ENCODE results near the gene MGAT5. TPM values are rescaled to one million over a fixed set of nuclear protein-coding genes. Genes with fewer than 3 reads are reported as not detected.

Gene MGAT5
- total and polyA plus RNA-seq, 2 donors, result 8.8 to 36.8 TPM

GRCh38 chr2:134451347-134451630 is 197.4 kb downstream of the MGAT5 start:
- Histone ChIP-seq H3K36me3 (ENCODE audit: control insufficient read depth in 2 of 2, insufficient read depth in 2 of 2, low read length in 1 of 2) (peaks cover 22 to 44% of the 10 kb centered on the region in 2 donors), H3K9me3 (ENCODE audit: control insufficient read depth in 2 of 2, insufficient read depth in 1 of 2, low read length in 1 of 2) (no peaks in the 10 kb centered on the region), H3K27me3 (ENCODE audit: control insufficient read depth in 2 of 2, insufficient read depth in 1 of 2, low read length in 1 of 2) (no peaks in the 10 kb centered on the region), H3K4me3 (ENCODE audit: low read length in 2 of 2) (no peak overlapping the region), H3K4me1 (ENCODE audit: control insufficient read depth in 2 of 2, insufficient read depth in 2 of 2, low read length in 2 of 2) (peaks cover 0 to 5% of the 10 kb centered on the region in 2 donors), H3K27ac (ENCODE audit: low read depth in 1 of 2, low read length in 1 of 2) (no peak overlapping the region)
- WGBS, result 95% methylated on average over 2 of the region's 2 CpGs
- DNase-seq (ENCODE audit: low read depth in 6 of 9, low spot score in 9 of 9), result no peak

- Histone ChIP-seq H3K4me1 (ENCODE audit: control insufficient read depth in 2 of 2, insufficient read depth in 2 of 2, low read length in 2 of 2) (peaks cover 0 to 5% of the 10 kb centered on the region in 2 donors), H3K9me3 (ENCODE audit: control insufficient read depth in 2 of 2, insufficient read depth in 1 of 2, low read length in 1 of 2) (no peaks in the 10 kb centered on the region), H3K27me3 (ENCODE audit: control insufficient read depth in 2 of 2, insufficient read depth in 1 of 2, low read length in 1 of 2) (no peaks in the 10 kb centered on the region), H3K36me3 (ENCODE audit: control insufficient read depth in 2 of 2, insufficient read depth in 2 of 2, low read length in 1 of 2) (peaks cover 22 to 37% of the 10 kb centered on the region in 2 donors), H3K4me3 (ENCODE audit: low read length in 2 of 2) (no peak overlapping the region), H3K27ac (ENCODE audit: low read depth in 1 of 2, low read length in 1 of 2) (no peak overlapping the region)
- no peak for DNase-seq (ENCODE audit: low read depth in 6 of 9, low spot score in 9 of 9)
- 97% methylated on average over 9 of the region's 9 CpGs for WGBS
Measured at GRCh38 chr2:134452042-134452733, 198.3 kb downstream of the MGAT5 start.

- no peaks in the 10 kb centered on the region for H3K27me3 ChIP-seq (ENCODE audit: control insufficient read depth in 2 of 2, insufficient read depth in 1 of 2, low read length in 1 of 2)
- no peak overlapping the region for H3K27ac ChIP-seq (ENCODE audit: low read depth in 1 of 2, low read length in 1 of 2)
- peaks cover 0 to 5% of the 10 kb centered on the region in 2 donors for H3K4me1 ChIP-seq (ENCODE audit: control insufficient read depth in 2 of 2, insufficient read depth in 2 of 2, low read length in 2 of 2)
- H3K9me3 ChIP-seq (ENCODE audit: control insufficient read depth in 2 of 2, insufficient read depth in 1 of 2, low read length in 1 of 2), result no peaks in the 10 kb centered on the region
- WGBS, result 96% methylated on average over 4 of the region's 4 CpGs
- DNase-seq (ENCODE audit: low read depth in 6 of 9, low spot score in 9 of 9), result no peak
- H3K36me3 ChIP-seq (ENCODE audit: control insufficient read depth in 2 of 2, insufficient read depth in 2 of 2, low read length in 1 of 2), result peaks cover 19 to 31% of the 10 kb centered on the region in 2 donors
- H3K4me3 ChIP-seq (ENCODE audit: low read length in 2 of 2), result no peak overlapping the region
Measured at GRCh38 chr2:134453476-134453875, 199.6 kb downstream of the MGAT5 start.

GRCh38 chr2:134453973-134454372 is 200.1 kb downstream of the MGAT5 start:
- no peak for DNase-seq (ENCODE audit: low read depth in 6 of 9, low spot score in 9 of 9)
- H3K9me3 ChIP-seq (ENCODE audit: control insufficient read depth in 2 of 2, insufficient read depth in 1 of 2, low read length in 1 of 2), result no peaks in the 10 kb centered on the region
- 95% methylated on average over 10 of the region's 10 CpGs for WGBS
- no peaks in the 10 kb centered on the region for H3K27me3 ChIP-seq (ENCODE audit: control insufficient read depth in 2 of 2, insufficient read depth in 1 of 2, low read length in 1 of 2)
- no peak overlapping the region for H3K27ac ChIP-seq (ENCODE audit: low read depth in 1 of 2, low read length in 1 of 2)
- no peak overlapping the region for H3K4me3 ChIP-seq (ENCODE audit: low read length in 2 of 2)
- peaks cover 14 to 28% of the 10 kb centered on the region in 2 donors for H3K36me3 ChIP-seq (ENCODE audit: control insufficient read depth in 2 of 2, insufficient read depth in 2 of 2, low read length in 1 of 2)
- peaks cover 0 to 5% of the 10 kb centered on the region in 2 donors for H3K4me1 ChIP-seq (ENCODE audit: control insufficient read depth in 2 of 2, insufficient read depth in 2 of 2, low read length in 2 of 2)

GRCh38 chr2:134454426-134454825 is 200.6 kb downstream of the MGAT5 start:
- Histone ChIP-seq H3K4me3 (ENCODE audit: low read length in 2 of 2) (no peak overlapping the region), H3K4me1 (ENCODE audit: control insufficient read depth in 2 of 2, insufficient read depth in 2 of 2, low read length in 2 of 2) (peaks cover 0 to 5% of the 10 kb centered on the region in 2 donors), H3K27me3 (ENCODE audit: control insufficient read depth in 2 of 2, insufficient read depth in 1 of 2, low read length in 1 of 2) (no peaks in the 10 kb centered on the region), H3K36me3 (ENCODE audit: control insufficient read depth in 2 of 2, insufficient read depth in 2 of 2, low read length in 1 of 2) (peaks cover 12 to 25% of the 10 kb centered on the region in 2 donors), H3K27ac (ENCODE audit: low read depth in 1 of 2, low read length in 1 of 2) (no peak overlapping the region), H3K9me3 (ENCODE audit: control insufficient read depth in 2 of 2, insufficient read depth in 1 of 2, low read length in 1 of 2) (no peaks in the 10 kb centered on the region)
- 89% methylated on average over 8 of the region's 8 CpGs for WGBS
- DNase-seq (ENCODE audit: low read depth in 6 of 9, low spot score in 9 of 9), result no peak

- Histone ChIP-seq H3K36me3 (ENCODE audit: control insufficient read depth in 2 of 2, insufficient read depth in 2 of 2, low read length in 1 of 2) (peaks cover 7 to 20% of the 10 kb centered on the region in 2 donors), H3K27me3 (ENCODE audit: control insufficient read depth in 2 of 2, insufficient read depth in 1 of 2, low read length in 1 of 2) (no peaks in the 10 kb centered on the region), H3K27ac (ENCODE audit: low read depth in 1 of 2, low read length in 1 of 2) (peak overlapping the region in 1 of 2 donors; percentile 21), H3K4me3 (ENCODE audit: low read length in 2 of 2) (no peak overlapping the region), H3K9me3 (ENCODE audit: control insufficient read depth in 2 of 2, insufficient read depth in 1 of 2, low read length in 1 of 2) (no peaks in the 10 kb centered on the region), H3K4me1 (ENCODE audit: control insufficient read depth in 2 of 2, insufficient read depth in 2 of 2, low read length in 2 of 2) (peaks cover 0 to 5% of the 10 kb centered on the region in 2 donors)
- WGBS, result 95% methylated on average over 6 of the region's 6 CpGs
- DNase-seq (ENCODE audit: low read depth in 6 of 9, low spot score in 9 of 9), result no peak
Measured at GRCh38 chr2:134454931-134455330, 201.1 kb downstream of the MGAT5 start.

- 99% methylated on average over 10 of the region's 10 CpGs for WGBS
- Histone ChIP-seq H3K4me3 (ENCODE audit: low read length in 2 of 2) (no peak overlapping the region), H3K27me3 (ENCODE audit: control insufficient read depth in 2 of 2, insufficient read depth in 1 of 2, low read length in 1 of 2) (no peaks in the 10 kb centered on the region), H3K9me3 (ENCODE audit: control insufficient read depth in 2 of 2, insufficient read depth in 1 of 2, low read length in 1 of 2) (no peaks in the 10 kb centered on the region), H3K4me1 (ENCODE audit: control insufficient read depth in 2 of 2, insufficient read depth in 2 of 2, low read length in 2 of 2) (peaks cover 0 to 5% of the 10 kb centered on the region in 2 donors), H3K36me3 (ENCODE audit: control insufficient read depth in 2 of 2, insufficient read depth in 2 of 2, low read length in 1 of 2) (peaks cover 6 to 17% of the 10 kb centered on the region in 2 donors), H3K27ac (ENCODE audit: low read depth in 1 of 2, low read length in 1 of 2) (peak overlapping the region in 1 of 2 donors; percentile 1)
- DNase-seq (ENCODE audit: low read depth in 6 of 9, low spot score in 9 of 9), result no peak
Measured at GRCh38 chr2:134455426-134455825, 201.6 kb downstream of the MGAT5 start.

- no peak overlapping the region for H3K27ac ChIP-seq (ENCODE audit: low read depth in 1 of 2, low read length in 1 of 2)
Measured at GRCh38 chr2:134457353-134457752, 203.5 kb downstream of the MGAT5 start.

GRCh38 chr2:134457765-134458472 is 204.0 kb downstream of the MGAT5 start:
- Histone ChIP-seq H3K4me3 (ENCODE audit: low read length in 2 of 2) (no peak overlapping the region), H3K9me3 (ENCODE audit: control insufficient read depth in 2 of 2, insufficient read depth in 1 of 2, low read length in 1 of 2) (no peaks in the 10 kb centered on the region), H3K4me1 (ENCODE audit: control insufficient read depth in 2 of 2, insufficient read depth in 2 of 2, low read length in 2 of 2) (peaks cover 0 to 9% of the 10 kb centered on the region in 2 donors), H3K27ac (ENCODE audit: low read depth in 1 of 2, low read length in 1 of 2) (no peak overlapping the region), H3K27me3 (ENCODE audit: control insufficient read depth in 2 of 2, insufficient read depth in 1 of 2, low read length in 1 of 2) (no peaks in the 10 kb centered on the region), H3K36me3 (ENCODE audit: control insufficient read depth in 2 of 2, insufficient read depth in 2 of 2, low read length in 1 of 2) (peaks cover 0 to 15% of the 10 kb centered on the region in 2 donors)
- no peak for DNase-seq (ENCODE audit: low read depth in 6 of 9, low spot score in 9 of 9)
- WGBS, result 91% methylated on average over 18 of the region's 18 CpGs

More at GRCh38 chr2:134457353-134457752, 203.5 kb downstream of the MGAT5 start:
- Histone ChIP-seq H3K4me3 (ENCODE audit: low read length in 2 of 2) (no peak overlapping the region), H3K4me1 (ENCODE audit: control insufficient read depth in 2 of 2, insufficient read depth in 2 of 2, low read length in 2 of 2) (peaks cover 0 to 9% of the 10 kb centered on the region in 2 donors), H3K27me3 (ENCODE audit: control insufficient read depth in 2 of 2, insufficient read depth in 1 of 2, low read length in 1 of 2) (no peaks in the 10 kb centered on the region), H3K36me3 (ENCODE audit: control insufficient read depth in 2 of 2, insufficient read depth in 2 of 2, low read length in 1 of 2) (peaks cover 0 to 15% of the 10 kb centered on the region in 2 donors), H3K9me3 (ENCODE audit: control insufficient read depth in 2 of 2, insufficient read depth in 1 of 2, low read length in 1 of 2) (no peaks in the 10 kb centered on the region)
- DNase-seq (ENCODE audit: low read depth in 6 of 9, low spot score in 9 of 9), result no peak
- 95% methylated on average over 7 of the region's 7 CpGs for WGBS
